PC-3 (cell line): ENCODE results near the gene RASL10A. TPM values are rescaled to one million over a fixed set of nuclear protein-coding genes. Genes with fewer than 3 reads are reported as not detected.

Source experiments
- ATAC-seq: fragments of 200-7000 bp; cut with Tn5 transposase; 2 replicates; pipeline ENCODE4 v1.9.1; 2020; ENCODE audit warnings: mild to moderate bottlenecking, moderate library complexity
- BruUV-seq: library from RNA; stranded (reverse); fragments of 400-500 nt; replicated peaks from 2 replicates; lab custom pipeline; 2021; lab: Mats Ljungman, UMichigan
- CTCF ChIA-PET: fragments of 300-600 bp; sonication (Branson Sonifier 250); formaldehyde crosslinking; loops from one replicate; lab custom pipeline; 2022; ENCODE audit warnings: antibody characterized with exemption; lab: Charles Lee
- POLR2A ChIA-PET: fragments of 300-600 bp; sonication (Branson Sonifier 250); formaldehyde crosslinking; loops from one replicate; lab custom pipeline; 2022; ENCODE audit warnings: antibody characterized with exemption; ENCODE audit not compliant: unreplicated experiment; lab: Charles Lee
- DNase-seq: peaks from one replicate; pipeline ENCODE4 v3.0.0-alpha.2; 2015
- H2AFZ ChIP-seq: fragments of 300-600 bp; sonication (generic); 2 replicates; pipeline ENCODE4 v1.6.0; 2016; ENCODE audit warnings: antibody characterized with exemption, low read length
- H3F3A ChIP-seq: fragments of 300-600 bp; sonication (generic); one replicate; pipeline ENCODE4 v1.6.0; 2017; ENCODE audit warnings: antibody characterized with exemption, low read length, control low read depth, mild to moderate bottlenecking; ENCODE audit not compliant: unreplicated experiment
- H3K27ac ChIP-seq: fragments of 300-600 bp; sonication (generic); 2 replicates; pipeline ENCODE4 v1.5.1; 2016; ENCODE audit warnings: mild to moderate bottlenecking, low read length
- H3K27me3 ChIP-seq: fragments of 300-600 bp; sonication (generic); 2 replicates; pipeline ENCODE4 v1.6.1; 2016; ENCODE audit warnings: low read length, mixed read lengths
- H3K36me3 ChIP-seq: fragments of 300-600 bp; sonication (generic); 2 replicates; pipeline ENCODE4 v1.6.1; 2016; ENCODE audit warnings: low read depth, mixed run types, low read length, mixed read lengths
- H3K4me1 ChIP-seq: fragments of 300-600 bp; sonication (generic); 2 replicates; pipeline ENCODE4 v1.5.1; 2016; ENCODE audit warnings: low read length; ENCODE audit not compliant: insufficient read depth
- H3K4me2 ChIP-seq: fragments of 300-600 bp; sonication (generic); 2 replicates; pipeline ENCODE4 v1.6.0; 2016; ENCODE audit warnings: low read length
- H3K4me3 ChIP-seq: fragments of 300-600 bp; sonication (generic); 2 replicates; pipeline ENCODE4 v1.5.1; 2016; ENCODE audit warnings: mild to moderate bottlenecking, low read length, mixed read lengths
- H3K79me2 ChIP-seq: fragments of 300-600 bp; sonication (generic); 2 replicates; pipeline ENCODE4 v1.6.1; 2017; ENCODE audit warnings: low read length, mixed read lengths
- H3K9ac ChIP-seq: fragments of 300-600 bp; sonication (generic); 2 replicates; pipeline ENCODE4 v1.6.0; 2016; ENCODE audit warnings: mild to moderate bottlenecking, low read length
- H3K9me2 ChIP-seq: fragments of 300-600 bp; sonication (generic); replicated peaks from 2 replicates; pipeline ENCODE4 v1.6.1; 2016; ENCODE audit warnings: mixed run types, low read length, mixed read lengths
- H3K9me3 ChIP-seq: fragments of 300-600 bp; sonication (generic); 2 replicates; pipeline ENCODE4 v1.6.1; 2016; ENCODE audit warnings: low read length, mixed read lengths
- H4K20me1 ChIP-seq: fragments of 300-600 bp; sonication (generic); 2 replicates; pipeline ENCODE4 v1.6.1; 2016; ENCODE audit warnings: low read length, mixed read lengths
- CTCF ChIP-seq: fragments of 300-600 bp; sonication (generic); conservative IDR thresholded peaks from 2 replicates; pipeline ENCODE4 v1.5.1; 2017; ENCODE audit warnings: antibody characterized with exemption, low read depth, mild to moderate bottlenecking, low read length
- EZH2 ChIP-seq: fragments of 300-600 bp; sonication (generic); IDR thresholded peaks from one replicate; pipeline ENCODE4 v1.6.1; 2017; ENCODE audit warnings: antibody characterized with exemption, mild to moderate bottlenecking, low read length; ENCODE audit not compliant: unreplicated experiment
- EZH2phosphoT487 ChIP-seq: fragments of 300-600 bp; sonication (generic); IDR thresholded peaks from 2 replicates; pipeline ENCODE4 v1.6.1; 2018; ENCODE audit warnings: mild to moderate bottlenecking, antibody characterized with exemption, low read length, borderline replicate concordance
- intact Hi-C: fragments of 100-400 bp; cut with micrococcal nuclease; formaldehyde crosslinking; loops from 2 replicates; pipeline ENCODE4 v1.9.0; 2023
- total RNA-seq: library from RNA; depleted of rRNA; stranded (reverse); fragments of >200 nt; gene quantifications from 2 replicates; pipeline ENCODE4 v1.2.3, GENCODE V29; 2014

RASL10A gene
- total RNA-seq, 1 experiment from 2014 or later = not detected

GRCh38 chr22:29270475-29271271 lies 44.8 kb downstream of the RASL10A start:
- Histone ChIP-seq H3K4me1 (peaks cover 27% of the 10 kb centered on the region), H2AFZ (no peak overlapping the region), H3K36me3 (peaks cover 51% of the 10 kb centered on the region), H3K9ac (peak overlapping the region; percentile 100; the same call in 1 of the 2 replicates), H3K9me2 (no peaks in the 10 kb centered on the region), H4K20me1 (peaks cover 69% of the 10 kb centered on the region), H3F3A (peaks cover under 1% of the 10 kb centered on the region), H3K27me3 (no peaks in the 10 kb centered on the region), H3K4me3 (peak overlapping the region; percentile 99), H3K9me3 (no peaks in the 10 kb centered on the region), H3K27ac (peak overlapping the region; percentile 11; the same call in 1 of the 2 replicates), H3K4me2 (peak overlapping the region; percentile 85), H3K79me2 (peaks cover 99% of the 10 kb centered on the region)
- no TSS peak for BruUV-seq
- TF ChIP-seq EZH2 (no peak), EZH2phosphoT487 (no peak), CTCF (no peak)
- DNase-seq = peak; percentile 54
- POLR2A ChIA-PET = no interaction called here
- CTCF ChIA-PET = no interaction called here
- intact Hi-C loops = no loop called here
- ATAC-seq = peak; percentile 19

DNA sequence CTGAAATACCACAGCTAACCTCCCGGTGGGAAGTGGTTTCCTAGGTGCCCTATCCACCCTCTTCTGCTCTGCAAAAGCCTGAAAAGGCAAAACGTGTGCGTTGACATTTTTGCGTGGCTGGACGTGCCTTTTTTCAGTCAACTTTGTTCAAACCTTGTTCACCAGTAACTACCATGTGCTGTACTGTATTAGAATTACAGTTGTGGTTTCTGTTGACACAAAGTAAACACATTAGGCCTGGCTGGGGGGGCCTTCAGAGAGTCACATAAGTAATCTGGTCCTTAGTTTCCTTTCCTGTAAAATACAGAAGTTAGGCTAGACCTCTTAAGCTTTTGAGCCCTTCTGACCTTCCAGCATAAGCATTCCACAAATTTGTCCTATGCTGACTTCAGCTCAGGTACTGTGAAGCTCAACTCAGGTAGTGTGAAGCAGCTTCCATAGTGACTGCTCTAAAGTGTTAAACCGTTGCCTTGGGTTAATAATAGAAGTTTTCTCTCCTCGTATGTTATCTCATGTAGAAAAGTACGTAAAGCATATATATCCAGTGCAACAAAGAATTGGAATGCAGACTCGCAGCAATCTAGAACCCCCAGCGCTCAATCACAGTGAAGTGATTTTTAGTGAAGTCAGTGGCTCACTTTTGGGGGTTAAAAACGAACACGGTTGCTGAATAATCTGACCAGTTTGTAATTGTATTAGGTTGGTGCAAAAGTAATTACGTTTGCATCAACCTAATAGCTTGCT lies 45.6 kb downstream of the RASL10A start:
- peaks cover 91% of the 10 kb centered on the region for H3K79me2 ChIP-seq
- peaks cover 61% of the 10 kb centered on the region for H4K20me1 ChIP-seq
- peak; percentile 19 for DNase-seq
- POLR2A ChIA-PET = no interaction called here
- H3K9ac ChIP-seq = peak overlapping the region; percentile 100
- intact Hi-C loops = loop anchor here (2.0 kb wide), 1 partner anchor 37 kb away; the partner anchor contains the start of gene GAS2L1
- no TSS peak for BruUV-seq
- peak overlapping the region; percentile 85 for H3K4me2 ChIP-seq
- no peaks in the 10 kb centered on the region for H3F3A ChIP-seq
- no peaks in the 10 kb centered on the region for H3K27me3 ChIP-seq
- H3K36me3 ChIP-seq = peaks cover 43% of the 10 kb centered on the region
- H3K27ac ChIP-seq = peak overlapping the region; percentile 97; the same call in 1 of the 2 replicates
- H3K4me3 ChIP-seq = peak overlapping the region; percentile 99
- ATAC-seq = no peak
- H3K9me3 ChIP-seq = no peaks in the 10 kb centered on the region
- no peak overlapping the region for H2AFZ ChIP-seq
- TF ChIP-seq EZH2phosphoT487 (no peak), EZH2 (no peak), CTCF (no peak)
- peaks cover 27% of the 10 kb centered on the region for H3K4me1 ChIP-seq
- H3K9me2 ChIP-seq = no peaks in the 10 kb centered on the region
- CTCF ChIA-PET = no interaction called here
